Prostate gland (tissue), 2 donors: ENCODE measurements around the gene OSBPL8. TPM values are rescaled to one million over a fixed set of nuclear protein-coding genes. Genes with fewer than 3 reads are reported as not detected.

Source experiments
- DNase-seq: peaks from one replicate; pipeline ENCODE4 v3.0.0-alpha.2; 2019; ENCODE audit warnings: low spot score
- H3K27ac ChIP-seq, 2 donors: fragments of 200-600 bp; sonication (generic); 2 replicates each; pipeline ENCODE4 v1.5.1; 2017 to 2019
- H3K27me3 ChIP-seq: fragments of 200-600 bp; sonication (generic); replicated peaks from 2 replicates; pipeline ENCODE4 v1.5.1; 2019; ENCODE audit not compliant: insufficient read depth
- H3K36me3 ChIP-seq, 2 donors: fragments of 200-600 bp; sonication (generic); 1 replicate in 1 of 2; 2 replicates in 1 of 2; pipeline versions ENCODE4 v1.5.1 to v1.8.1; 2017 to 2019
- H3K4me1 ChIP-seq: fragments of 200-600 bp; sonication (generic); replicated peaks from 2 replicates; pipeline ENCODE4 v1.5.1; 2019
- H3K4me3 ChIP-seq, 2 donors: fragments of 200-600 bp; sonication (generic); 2 replicates each; pipeline ENCODE4 v1.5.1; 2017 to 2019
- H3K9me3 ChIP-seq: fragments of 200-600 bp; sonication (generic); 2 replicates; pipeline ENCODE4 v1.5.1; 2017
- POLR2A ChIP-seq: fragments of 450-650 bp; IDR thresholded peaks from one replicate; pipeline ENCODE4 v1.6.1; 2016; ENCODE audit warnings: antibody characterized with exemption, mild to moderate bottlenecking
- POLR2AphosphoS5 ChIP-seq: sonication (generic); formaldehyde crosslinking; IDR thresholded peaks from one replicate; pipeline ENCODE4 v1.6.1; 2017; ENCODE audit warnings: antibody characterized with exemption
- WGBS: methylation state at CpG from one replicate; pipeline ENCODE4 v1.1.5; 2018; 5-methylcytosine and 5-hydroxymethylcytosine counted together
- intact Hi-C: fragments of 100-400 bp; cut with DNase I; formaldehyde crosslinking; loops from one replicate; pipeline ENCODE4 v1.14.2; 2022
- total RNA-seq, 2 donors: library from RNA; depleted of rRNA; stranded (reverse); fragments of >200 nt; gene quantifications; one replicate each; pipeline ENCODE4 v1.1.0, GENCODE V29; 2016
- TF ChIP-seq, protein P1 (sequence below), 4 experiments: fragments of 200-600 bp in 2 of 4; fragments of 450-650 bp in 2 of 4; sonication (generic) in 2 of 4; IDR thresholded peaks; 1 replicate in 3 of 4; 2 replicates in 1 of 4; pipeline ENCODE4 v1.5.1; 2016 to 2019; ENCODE audit warnings: antibody characterized with exemption in 4 of 4, mild to moderate bottlenecking in 2 of 4, moderate library complexity in 2 of 4

OSBPL8 gene
- total RNA-seq, 2 donors from 2014 or later, result 50.6 to 54.2 TPM

DNA sequence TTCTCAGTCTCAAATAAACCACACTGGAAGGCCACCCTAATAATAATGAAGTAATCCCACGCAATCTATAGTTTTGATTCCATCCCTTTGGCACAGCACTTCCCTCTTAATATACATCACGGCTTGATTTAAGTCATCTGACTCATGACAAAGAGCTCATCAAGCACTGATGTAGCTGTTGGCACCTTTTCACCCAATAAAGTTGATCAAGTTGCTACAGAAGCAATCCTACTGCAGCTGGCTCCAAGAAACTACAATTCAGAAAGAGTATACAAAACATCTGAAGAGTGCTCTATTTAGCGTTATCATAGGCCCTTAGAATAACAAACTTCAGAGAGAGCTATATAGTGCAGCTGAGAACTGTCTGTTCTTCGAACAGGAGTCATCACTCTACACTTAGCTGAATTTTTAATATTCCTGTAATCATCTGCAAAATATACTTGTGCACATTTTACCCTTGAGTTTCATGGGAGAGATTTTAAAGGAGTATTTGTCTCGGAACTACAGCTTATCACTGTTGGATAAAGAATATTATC is 94.9 kb downstream of the OSBPL8 start:
- TF ChIP-seq, protein P1, sequence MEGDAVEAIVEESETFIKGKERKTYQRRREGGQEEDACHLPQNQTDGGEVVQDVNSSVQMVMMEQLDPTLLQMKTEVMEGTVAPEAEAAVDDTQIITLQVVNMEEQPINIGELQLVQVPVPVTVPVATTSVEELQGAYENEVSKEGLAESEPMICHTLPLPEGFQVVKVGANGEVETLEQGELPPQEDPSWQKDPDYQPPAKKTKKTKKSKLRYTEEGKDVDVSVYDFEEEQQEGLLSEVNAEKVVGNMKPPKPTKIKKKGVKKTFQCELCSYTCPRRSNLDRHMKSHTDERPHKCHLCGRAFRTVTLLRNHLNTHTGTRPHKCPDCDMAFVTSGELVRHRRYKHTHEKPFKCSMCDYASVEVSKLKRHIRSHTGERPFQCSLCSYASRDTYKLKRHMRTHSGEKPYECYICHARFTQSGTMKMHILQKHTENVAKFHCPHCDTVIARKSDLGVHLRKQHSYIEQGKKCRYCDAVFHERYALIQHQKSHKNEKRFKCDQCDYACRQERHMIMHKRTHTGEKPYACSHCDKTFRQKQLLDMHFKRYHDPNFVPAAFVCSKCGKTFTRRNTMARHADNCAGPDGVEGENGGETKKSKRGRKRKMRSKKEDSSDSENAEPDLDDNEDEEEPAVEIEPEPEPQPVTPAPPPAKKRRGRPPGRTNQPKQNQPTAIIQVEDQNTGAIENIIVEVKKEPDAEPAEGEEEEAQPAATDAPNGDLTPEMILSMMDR (IDR thresholded peaks at IDR 0.05), result no peak
- Histone ChIP-seq H3K27me3 (no peaks in the 10 kb centered on the region), H3K36me3 (no peaks in the 10 kb centered on the region), H3K4me1 (no peaks in the 10 kb centered on the region), H3K9me3 (no peaks in the 10 kb centered on the region), H3K27ac (no peak overlapping the region), H3K4me3 (no peak overlapping the region)
- 65% methylated on average over 5 of the region's 5 CpGs for WGBS
- no peak for DNase-seq
- intact Hi-C loops, result no loop called here

GRCh38 chr12:76462668-76463224 is 96.8 kb downstream of the OSBPL8 start:
- no peak overlapping the region for H3K27ac ChIP-seq
- no peaks in the 10 kb centered on the region for H3K27me3 ChIP-seq
- no peak for DNase-seq
- no peaks in the 10 kb centered on the region for H3K9me3 ChIP-seq
- H3K36me3 ChIP-seq, result no peaks in the 10 kb centered on the region
- H3K4me1 ChIP-seq, result no peaks in the 10 kb centered on the region
- intact Hi-C loops, result no loop called here
- TF ChIP-seq POLR2AphosphoS5 (no peak), POLR2A (no peak)
- TF ChIP-seq, protein P1 (IDR thresholded peaks at IDR 0.05), result no peak
- 74% methylated on average over 2 of the region's 2 CpGs for WGBS
- H3K4me3 ChIP-seq, result no peak overlapping the region

DNA sequence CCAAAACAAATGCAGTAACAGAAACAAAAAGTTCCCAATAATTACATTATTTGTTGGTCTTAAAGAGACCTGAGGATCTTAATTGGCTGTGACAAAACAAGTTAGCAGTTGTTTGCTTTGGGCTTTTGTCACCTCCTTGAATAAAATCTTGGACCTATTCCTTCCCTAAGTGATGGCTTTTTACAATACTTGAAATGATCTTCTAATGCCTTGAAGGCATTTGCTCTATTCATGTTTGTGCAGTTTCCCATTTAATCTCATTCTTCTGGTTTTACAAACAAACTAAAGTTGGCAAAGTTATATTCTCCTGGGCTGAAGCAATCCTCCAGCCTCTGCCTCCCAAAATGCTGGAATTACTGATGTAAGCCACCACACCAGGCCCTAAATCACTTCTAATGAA is 98.8 kb downstream of the OSBPL8 start:
- no peaks in the 10 kb centered on the region for H3K9me3 ChIP-seq
- intact Hi-C loops, result no loop called here
- TF ChIP-seq POLR2A (no peak), POLR2AphosphoS5 (no peak)
- TF ChIP-seq, protein P1 (IDR thresholded peaks at IDR 0.05), result no peak
- H3K4me3 ChIP-seq, result no peak overlapping the region
- H3K27me3 ChIP-seq, result no peaks in the 10 kb centered on the region
- H3K36me3 ChIP-seq, result no peaks in the 10 kb centered on the region
- no peaks in the 10 kb centered on the region for H3K4me1 ChIP-seq
- H3K27ac ChIP-seq, result no peak overlapping the region
- no peak for DNase-seq

DNA sequence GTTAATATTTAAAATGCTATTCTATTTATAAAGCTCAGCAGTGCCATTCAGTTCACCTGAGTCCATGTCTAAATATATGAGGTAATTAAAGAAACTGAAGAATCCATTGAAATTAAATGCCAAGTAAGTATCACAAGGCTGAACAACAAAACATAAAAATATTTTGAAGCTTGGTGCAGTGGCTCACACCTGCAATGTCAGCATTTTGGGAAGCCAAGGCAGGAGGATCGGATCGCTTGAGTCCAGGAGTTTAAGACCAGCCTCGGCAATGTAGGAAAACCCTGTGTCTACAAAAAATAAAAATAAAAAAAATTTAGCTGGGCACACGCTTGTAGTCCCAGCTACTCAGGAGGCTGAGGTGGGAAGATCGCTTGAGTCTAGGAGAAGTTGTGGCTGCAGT is 101.8 kb downstream of the OSBPL8 start:
- 96% methylated on average over 5 of the region's 5 CpGs for WGBS
- no peaks in the 10 kb centered on the region for H3K36me3 ChIP-seq
- DNase-seq, result no peak
- intact Hi-C loops, result loop anchor here (10.0 kb wide), 2 partner anchors 113 to 933 kb away; partner anchors contain the start of gene BBS10
- H3K27ac ChIP-seq, result no peak overlapping the region
- no peak for TF ChIP-seq POLR2A
- TF ChIP-seq, protein P1 (IDR thresholded peaks at IDR 0.05), result no peak
- TF ChIP-seq POLR2AphosphoS5, result no peak
- no peaks in the 10 kb centered on the region for H3K4me1 ChIP-seq
- H3K4me3 ChIP-seq, result no peak overlapping the region
- no peaks in the 10 kb centered on the region for H3K27me3 ChIP-seq
- no peaks in the 10 kb centered on the region for H3K9me3 ChIP-seq

DNA sequence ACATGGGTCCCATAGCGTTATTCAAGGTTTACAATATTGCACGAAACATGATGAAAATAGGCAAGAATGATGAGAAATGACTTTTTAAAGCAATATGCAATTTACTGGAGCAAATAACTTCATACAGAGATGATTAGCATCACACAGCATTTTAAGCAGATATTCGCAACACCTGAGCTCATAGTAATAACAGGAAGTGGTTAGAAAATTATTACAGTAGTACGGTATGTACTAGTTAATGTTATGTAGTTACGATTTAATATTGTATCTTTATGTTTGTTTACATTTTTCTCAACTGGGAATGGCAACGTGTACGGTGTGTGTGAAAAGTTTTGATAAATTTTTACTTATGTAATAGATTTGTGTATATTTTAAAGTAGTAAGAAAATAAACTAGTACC is 102.6 kb downstream of the OSBPL8 start:
- Histone ChIP-seq H3K4me3 (no peak overlapping the region), H3K4me1 (no peaks in the 10 kb centered on the region), H3K27me3 (no peaks in the 10 kb centered on the region), H3K9me3 (no peaks in the 10 kb centered on the region), H3K36me3 (no peaks in the 10 kb centered on the region), H3K27ac (no peak overlapping the region)
- intact Hi-C loops, result loop anchor here (10.0 kb wide), 2 partner anchors 112 to 932 kb away; partner anchors contain the start of gene BBS10
- DNase-seq, result no peak
- no peak for TF ChIP-seq POLR2AphosphoS5
- TF ChIP-seq POLR2A, result no peak
- TF ChIP-seq, protein P1 (IDR thresholded peaks at IDR 0.05), result no peak
- 81% methylated on average over 7 of the region's 7 CpGs for WGBS
